ENCODE measurements around the gene DNER.
A peak's percentile ranks its signal among the peaks of the same experiment; 100 is the strongest.
"Not testable (repeated sequence)": the region's sequence is repeated elsewhere in the genome, so short reads cannot be mapped to it uniquely, and the experiment has no call there.

Gene DNER

GRCh38 chr2:229715895-229716507 lies 1.6 kb upstream of the DNER start:
- no peak for DNase-seq

DNA sequence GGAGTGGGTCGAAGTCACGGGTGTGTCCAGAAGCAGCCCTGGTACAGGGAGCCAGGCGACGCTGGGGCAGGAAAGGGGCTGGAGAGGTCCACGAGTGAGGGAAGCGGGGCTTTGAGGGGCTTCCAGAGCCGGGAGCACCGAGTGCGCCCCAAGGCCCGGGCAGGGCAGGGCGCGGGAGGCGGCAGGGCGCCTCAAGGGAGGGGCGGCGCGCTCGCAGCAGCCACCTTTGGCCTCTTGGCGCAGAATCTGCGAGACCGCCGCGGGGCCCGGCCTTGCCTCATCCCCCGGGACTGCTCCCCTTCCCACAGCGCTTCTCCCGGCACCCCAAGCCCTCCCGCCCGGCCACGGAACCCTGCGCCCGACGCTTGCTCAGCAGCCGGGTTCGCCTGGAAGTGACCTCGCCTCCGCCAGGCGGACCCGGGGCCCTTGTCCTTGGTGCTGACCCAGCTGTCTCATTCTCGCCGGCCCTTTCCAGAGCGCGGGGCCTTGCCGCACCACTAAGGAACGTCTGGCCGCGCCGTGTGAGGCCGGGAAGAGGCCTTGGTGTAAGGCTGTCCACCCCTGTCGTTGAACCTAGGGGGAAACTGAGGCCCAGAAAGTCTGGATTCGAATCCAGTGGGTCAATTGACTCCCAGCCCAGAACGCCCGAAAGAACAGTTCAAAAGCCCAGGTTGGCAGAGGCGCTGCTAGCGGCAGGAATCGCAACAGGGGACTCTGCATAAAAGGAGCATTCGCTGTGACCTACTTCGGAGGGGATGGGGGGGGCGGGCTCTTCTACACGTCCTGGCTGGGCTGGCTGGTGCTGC lies 584 bp upstream of the DNER start:
- no peak for DNase-seq

GRCh38 chr2:229713371-229714079 lies 830 bp downstream of the DNER start:
- DNase-seq: no peak

DNA sequence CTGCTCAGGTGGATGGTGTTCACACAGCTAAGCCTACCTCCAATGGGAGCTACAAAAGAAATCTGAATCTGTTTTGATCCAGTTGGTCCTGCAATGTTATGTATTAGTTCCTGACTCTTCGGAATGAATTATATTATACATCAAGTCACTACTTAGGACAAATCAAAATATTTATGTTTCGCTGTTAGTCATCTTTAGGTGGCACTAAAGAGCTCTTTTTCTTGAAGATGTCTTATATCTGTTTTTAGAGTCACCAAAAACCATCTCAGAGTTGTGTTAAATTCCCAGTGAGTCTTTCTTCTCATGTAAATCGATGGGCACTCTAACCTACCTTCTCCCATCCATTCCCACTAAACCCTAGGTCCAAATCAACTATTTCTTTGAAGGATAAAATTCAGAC lies 2.2 kb downstream of the DNER start:
- DNase-seq: no peak

- DNase-seq: no peak
These were observed 6.0 kb downstream of the DNER start for GRCh38 chr2:229708335-229708734.

DNA sequence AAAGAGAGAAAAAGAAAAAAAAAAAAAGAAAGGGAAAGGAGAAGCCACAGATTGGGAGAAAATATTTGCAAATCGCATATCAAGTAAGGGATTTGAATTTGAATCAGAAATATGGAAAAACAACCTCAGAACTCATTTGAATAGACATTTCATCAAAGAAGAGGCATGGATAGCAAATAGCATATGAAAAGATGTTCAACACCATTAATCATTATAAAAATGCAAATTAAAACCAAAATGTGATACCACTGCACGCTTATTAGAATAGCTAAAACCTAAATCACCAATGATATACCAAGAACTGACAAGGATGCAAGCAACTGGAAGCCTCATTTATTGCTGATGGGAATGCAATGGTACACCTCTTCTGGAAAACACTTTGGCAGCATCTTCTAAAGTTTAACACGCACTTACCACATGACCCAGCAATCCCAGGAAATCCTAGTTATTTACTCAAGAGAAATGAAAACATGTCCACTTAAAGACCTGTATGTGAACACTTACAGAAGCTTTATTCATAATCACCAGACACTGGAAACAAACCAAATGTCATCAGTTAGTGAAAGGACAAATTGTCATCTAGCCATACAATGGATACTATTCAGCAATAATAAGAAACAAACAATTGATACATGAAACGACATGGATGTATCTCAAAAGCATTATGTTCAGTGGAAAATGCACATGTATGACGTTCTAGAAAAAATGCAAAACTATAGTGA lies 10.3 kb downstream of the DNER start:
- DNase-seq: no peak

DNA sequence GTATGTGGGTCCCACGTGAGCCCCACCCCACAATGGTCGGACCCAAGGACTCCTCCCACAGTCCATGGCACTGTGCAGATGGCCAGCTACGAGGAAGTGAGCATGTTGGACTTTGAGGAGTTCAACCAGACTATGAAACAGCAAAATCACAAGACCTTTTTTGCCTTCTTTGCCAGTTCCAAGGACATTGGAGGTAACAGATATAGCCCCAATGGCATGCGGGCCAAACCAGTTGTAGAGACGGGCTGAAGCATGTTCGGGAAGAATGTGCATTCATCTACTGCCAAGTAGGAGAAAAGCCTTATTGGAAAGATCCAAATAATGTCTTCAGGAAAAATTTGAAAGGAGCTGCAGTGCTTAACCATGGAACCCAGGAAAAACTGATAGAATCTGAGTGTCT lies 12.6 kb downstream of the DNER start:
- no peak for DNase-seq

GRCh38 chr2:229701062-229701461 lies 13.3 kb downstream of the DNER start:
- DNase-seq: no peak

DNA sequence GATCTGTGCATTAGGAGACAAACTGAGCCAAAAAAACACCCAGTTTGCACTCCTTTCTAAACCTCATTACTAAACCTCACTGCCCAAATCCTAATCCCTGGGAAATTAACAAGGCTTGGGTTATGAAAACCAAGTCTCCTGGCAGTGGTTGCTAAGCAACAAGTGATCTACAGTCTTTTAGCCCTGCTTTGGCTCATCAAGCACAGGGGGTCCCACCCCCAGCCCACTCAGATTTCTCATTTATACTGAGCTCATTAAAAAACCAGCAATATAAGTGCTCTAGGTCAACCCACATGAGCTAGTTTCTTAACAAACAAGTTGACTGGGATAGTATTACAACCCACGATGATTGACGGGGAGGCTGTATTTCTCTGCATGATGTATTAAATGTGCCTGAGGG lies 18.4 kb downstream of the DNER start:
- DNase-seq: no peak

GRCh38 chr2:229693845-229694244 lies 20.5 kb downstream of the DNER start:
- not testable (repeated sequence) for DNase-seq

DNA sequence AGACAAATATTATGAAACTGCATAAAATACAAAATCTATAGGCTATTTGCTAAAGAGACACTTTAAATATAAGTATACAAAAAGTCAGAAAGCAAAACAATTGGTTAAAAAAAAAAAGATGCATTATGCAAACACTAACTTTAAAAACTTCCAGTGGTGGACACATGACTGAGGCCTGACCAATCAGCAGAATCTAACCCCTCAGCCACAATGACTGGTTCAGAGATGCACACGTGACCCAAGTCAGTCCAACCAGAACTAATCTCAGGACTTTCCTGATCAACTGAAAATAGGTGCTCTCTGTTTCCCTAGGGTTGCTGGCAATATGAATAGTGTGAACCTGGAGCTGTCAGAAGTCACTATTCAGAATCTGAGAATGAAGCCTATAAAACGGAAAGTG lies 22.7 kb downstream of the DNER start:
- DNase-seq: no peak

DNA sequence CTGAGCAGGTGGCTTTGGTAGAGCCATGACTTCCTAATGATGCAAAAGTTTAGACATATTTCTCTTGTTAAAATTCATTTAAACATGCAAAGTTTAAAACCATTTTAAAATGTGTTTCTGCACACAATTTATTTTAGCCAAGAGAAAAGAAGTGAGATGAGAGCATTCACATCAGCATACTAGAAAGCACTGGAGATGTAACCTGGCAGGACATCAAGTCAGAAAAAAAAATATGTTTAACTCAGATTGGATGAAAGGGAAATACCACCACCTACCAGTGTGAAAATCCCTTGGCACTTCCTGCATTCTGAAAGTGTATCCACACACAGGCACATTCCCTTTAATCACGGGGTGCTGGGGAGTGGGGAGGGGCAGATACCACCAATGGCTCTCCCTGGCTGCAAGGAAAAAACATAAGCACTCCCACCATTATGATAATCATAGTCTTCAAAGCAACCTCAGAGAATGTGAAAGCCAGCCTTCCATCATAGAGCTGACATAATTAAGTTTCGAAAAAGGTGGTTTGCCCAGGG lies 25.0 kb downstream of the DNER start:
- DNase-seq: no peak

GRCh38 chr2:229688141-229688540 lies 26.2 kb downstream of the DNER start:
- DNase-seq: no peak

- DNase-seq: peak; percentile 6
These were observed 28.0 kb downstream of the DNER start for GRCh38 chr2:229686122-229686919.

GRCh38 chr2:229684942-229685562 lies 29.3 kb downstream of the DNER start:
- DNase-seq: no peak

DNA sequence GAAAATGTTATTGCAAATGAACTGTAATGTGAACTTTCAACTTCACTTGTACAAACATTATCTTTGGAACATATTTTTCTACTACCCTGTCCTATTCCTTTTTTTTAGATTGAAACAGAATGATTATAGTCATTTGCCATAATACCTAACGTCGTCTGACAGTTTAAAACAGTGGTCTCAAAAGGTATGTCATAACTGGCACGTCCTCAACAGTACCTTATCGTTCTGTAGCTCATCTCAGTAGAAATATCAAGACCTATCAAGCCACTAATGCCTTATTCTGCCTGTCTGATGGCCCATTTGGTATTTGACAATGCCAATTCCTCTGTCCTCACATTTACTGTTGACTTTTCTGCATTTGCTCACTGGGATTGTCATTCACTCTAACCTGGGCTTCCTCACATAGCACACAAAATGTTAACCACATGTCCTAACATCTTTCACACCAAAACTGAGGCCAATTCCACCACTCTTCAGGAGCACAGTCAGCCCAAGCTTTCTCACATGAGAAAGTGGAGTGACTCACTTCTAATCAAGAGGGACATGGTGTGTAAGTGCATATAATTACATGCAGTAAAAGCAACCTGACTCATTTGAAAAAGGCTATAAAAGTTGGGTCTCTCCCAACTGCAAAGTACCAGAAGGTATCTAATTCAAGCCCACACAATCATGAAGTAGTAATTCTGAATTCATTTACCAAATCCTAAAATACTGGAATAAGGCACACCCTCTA lies 34.8 kb downstream of the DNER start:
- no peak for DNase-seq

DNA sequence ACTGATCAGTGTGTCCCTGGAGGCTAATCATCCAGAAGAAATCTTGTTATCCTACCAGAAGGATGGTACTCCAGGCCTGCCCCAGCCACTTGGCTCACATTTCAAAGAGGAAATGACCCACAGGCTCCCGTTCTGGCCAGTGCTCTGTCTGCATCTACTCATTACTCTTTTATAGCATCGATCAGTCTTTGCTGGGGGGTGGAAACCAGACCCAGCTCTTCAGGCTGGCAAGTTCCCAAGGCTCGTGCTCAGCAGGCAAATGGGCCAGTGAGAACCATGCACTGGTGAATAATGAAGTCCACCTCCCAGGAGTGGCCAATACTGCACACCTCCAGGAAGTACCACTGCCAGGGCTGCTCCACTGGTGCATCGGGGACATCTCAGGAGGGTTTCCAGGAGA lies 38.8 kb downstream of the DNER start:
- no peak for DNase-seq

- no peak for DNase-seq
These were observed 39.4 kb downstream of the DNER start for GRCh38 chr2:229674830-229675530.

- no peak for DNase-seq
These were observed 40.7 kb downstream of the DNER start for GRCh38 chr2:229673676-229674075.

DNA sequence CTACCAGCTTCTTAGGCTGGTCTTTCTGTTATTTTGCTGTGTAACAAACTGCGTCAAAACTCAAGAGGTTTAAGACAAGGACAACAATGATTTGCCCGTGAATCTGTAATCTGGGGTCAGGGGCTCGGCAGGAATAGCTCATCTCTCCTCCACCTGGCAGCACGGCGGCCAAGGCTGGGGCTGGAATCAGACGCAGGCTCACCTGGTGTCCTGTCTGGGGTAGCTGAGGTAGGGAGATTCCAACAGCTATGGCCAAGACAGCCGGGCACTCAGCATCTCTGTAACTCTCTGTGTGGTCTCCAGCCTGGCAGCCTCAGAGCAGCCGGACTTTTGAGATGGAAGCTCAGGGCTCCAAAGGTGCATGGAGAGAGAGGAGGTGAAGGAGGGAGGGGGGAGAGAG lies 42.3 kb downstream of the DNER start:
- no peak for DNase-seq
